HG03175 (cell line): Measurements from ENCODE around the gene ATP6V0D1.

Experiments
- ATAC-seq: cut with Tn5 transposase; IDR thresholded peaks from one replicate; pipeline ENCODE4 v1.9.1; 2021; ENCODE audit warnings: mild to moderate bottlenecking, moderate library complexity; ENCODE audit not compliant: unreplicated experiment

ATP6V0D1 gene

DNA sequence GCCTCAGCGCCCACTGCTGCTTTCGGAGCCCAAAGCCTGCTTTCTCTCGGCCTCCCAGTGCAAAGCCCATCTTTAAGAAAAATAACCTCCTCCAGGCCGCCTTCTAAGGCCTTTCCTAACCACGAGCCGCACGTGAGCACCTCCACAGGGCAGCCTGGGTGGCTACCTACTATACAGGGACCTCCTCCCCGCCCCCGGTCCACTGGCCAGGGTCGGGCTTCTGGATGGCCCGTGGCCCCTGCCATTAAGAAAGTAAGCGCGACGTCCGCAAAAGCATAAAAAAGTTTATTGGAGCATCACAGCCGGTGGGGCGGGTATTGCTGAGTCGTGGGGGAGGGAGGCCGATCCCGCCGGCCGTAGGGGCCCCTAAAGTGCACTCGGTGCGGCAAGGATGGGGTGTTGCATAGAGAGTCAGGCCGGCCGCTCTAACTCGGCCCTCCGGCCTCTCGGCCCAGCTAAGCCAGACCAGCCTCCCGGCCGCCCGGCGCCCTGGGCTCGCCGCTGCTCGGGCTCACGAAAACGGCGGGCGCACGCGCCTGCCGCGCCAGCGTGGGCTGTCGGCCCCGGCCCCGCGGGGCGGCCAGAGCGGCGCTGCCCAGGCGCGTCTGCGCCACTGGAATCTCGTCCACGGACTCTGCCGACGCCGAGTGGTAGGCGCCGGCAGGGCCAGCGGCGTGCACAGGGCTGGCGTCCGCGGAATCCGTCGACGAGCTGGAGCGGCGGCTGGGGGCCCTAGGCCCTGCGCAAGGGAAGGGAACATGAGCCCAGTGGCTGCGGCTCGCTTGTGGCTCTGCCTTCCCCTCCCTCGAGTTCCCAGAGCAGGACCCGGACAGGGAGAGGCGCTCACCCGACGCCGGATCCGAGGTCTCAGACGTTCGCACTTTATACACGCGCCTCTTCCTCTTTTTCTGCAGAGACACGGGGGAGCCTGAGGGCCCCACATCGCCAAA lies 86.5 kb downstream of the ATP6V0D1 start:
- ATAC-seq, result no peak

DNA sequence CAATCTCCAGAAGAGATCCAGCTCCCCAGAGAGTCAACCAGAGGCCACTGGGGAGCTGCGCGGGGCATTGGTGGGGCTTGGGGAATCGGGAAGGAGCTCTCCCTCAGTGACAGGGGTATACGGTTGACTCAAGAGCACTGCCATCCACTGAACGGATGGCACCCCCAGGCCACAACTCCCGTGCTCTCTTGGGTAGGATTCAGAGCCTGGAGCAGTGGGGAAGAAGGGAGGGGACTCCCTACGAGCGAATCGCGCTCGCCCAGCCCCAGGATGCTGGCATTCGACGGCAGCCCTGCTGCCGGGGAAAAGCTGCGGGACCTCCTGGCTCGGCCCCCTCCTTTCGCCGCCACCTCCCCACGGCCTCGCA lies 87.2 kb downstream of the ATP6V0D1 start:
- ATAC-seq, result no peak

DNA sequence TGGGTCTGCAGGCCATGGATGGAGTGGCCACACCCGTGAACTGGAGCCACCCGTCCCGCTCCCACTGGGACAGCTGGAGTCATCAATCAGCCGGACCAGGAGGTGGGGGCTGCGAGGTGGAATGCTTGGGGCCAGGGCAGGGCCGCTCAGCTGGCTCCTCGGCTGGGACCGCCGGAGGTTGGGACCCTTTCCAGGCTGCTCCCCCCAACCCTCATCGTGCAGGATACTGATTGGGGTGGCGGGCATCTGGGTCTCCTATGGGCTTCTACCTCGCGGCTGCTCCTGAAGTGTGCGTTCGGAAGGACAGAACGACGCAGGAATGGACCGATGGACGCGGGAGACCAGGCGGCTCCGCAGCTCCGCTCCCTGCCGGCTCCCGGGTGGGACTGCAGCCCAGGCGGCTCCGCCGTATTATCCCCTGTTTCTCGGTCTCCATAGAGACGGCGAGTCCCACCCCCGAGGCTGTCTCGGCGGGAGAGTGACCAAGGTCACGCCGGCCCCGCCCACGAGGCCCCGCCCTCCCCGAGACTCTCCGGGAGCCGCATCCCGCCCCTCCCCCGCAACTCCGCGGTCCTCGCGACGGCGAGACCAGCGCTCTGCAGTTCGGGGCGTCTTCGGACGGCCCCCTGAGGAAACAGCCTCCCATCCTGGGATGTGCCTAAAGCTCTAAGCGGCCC lies 87.7 kb downstream of the ATP6V0D1 start, which contains the start of gene TPPP3:
Gene TPPP3, minus strand, starts transcription at position 388 of the 677 bp plus-strand sequence. CDS start 2,387 bp downstream, outside the sequence.
- ATAC-seq, result no peak

DNA sequence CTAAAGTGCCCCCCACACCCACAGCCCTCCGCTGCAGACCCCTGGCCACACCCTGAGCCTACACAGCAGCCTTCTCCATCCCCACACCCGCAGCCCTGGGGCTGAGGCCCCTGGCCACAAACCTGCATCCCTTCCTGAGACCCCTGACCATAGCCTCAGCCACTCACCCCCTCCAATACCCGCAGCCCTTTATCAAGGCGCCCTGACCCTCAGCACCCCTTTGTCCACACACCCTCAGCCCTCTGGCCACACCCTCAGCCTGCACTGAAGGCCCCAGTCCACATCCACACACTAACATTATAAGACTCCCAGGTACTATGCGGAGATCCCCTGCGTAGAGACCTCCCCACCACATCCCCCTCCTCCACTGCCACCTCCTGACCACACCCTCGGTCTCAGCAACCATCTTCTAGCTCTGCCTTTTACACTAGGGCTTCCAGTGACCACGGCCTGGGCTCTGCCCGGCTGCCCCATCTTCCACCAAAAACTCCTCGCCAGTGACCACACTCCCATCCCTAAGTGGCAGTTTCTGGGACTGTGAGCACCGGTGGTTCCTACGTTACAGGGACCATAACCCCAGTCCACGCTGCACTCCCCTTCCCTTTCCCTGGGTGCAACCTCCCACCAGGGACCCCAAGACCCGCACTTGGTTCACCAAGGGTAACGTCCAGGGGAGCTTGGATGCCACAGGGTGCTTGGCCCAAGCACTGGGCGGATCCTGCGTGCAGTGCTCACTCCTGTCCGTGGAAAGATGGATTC lies 88.5 kb downstream of the ATP6V0D1 start:
- ATAC-seq, result no peak

DNA sequence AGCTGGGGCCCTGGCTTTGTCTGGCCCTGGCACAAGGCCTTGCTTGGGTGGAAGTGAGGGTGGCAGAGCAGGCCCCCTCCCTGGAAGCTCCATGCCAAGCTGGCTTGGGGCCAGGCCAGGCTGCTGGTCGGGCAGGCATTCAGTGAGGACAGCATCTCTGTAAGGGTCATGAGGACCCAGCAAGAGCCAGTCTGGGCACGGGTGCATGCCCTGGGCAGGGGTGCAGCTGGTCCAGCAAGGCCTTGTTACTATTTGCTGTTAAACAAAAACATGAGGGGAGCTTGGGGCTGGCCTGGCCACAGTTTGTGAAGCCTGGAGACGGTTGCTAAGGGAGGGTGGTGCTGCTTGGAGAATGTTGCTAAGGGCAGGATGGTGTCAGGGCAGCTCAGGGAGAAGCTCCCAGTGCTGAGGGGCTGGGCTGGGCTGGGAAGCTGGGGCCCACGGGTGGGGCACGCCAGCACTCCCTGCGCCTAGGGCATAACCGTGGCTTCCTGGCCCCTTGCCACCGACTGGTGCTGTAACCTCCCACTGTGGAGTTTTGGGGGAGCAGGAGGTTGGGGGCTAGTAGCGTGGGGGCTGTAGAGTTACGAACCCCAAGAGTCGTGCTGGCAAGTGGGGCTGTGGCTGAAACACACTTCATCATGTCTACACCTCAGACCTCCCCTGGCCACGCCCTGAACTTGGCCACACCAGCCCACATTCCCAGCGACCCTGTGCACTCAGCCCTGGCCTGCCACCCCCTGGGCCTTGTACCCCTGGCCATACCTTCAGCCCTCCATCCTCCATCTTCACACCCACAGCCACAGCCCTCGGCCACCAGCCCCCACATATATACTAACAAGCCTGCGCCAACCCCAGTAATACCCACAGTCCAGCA lies 89.3 kb downstream of the ATP6V0D1 start:
- ATAC-seq, result no peak

DNA sequence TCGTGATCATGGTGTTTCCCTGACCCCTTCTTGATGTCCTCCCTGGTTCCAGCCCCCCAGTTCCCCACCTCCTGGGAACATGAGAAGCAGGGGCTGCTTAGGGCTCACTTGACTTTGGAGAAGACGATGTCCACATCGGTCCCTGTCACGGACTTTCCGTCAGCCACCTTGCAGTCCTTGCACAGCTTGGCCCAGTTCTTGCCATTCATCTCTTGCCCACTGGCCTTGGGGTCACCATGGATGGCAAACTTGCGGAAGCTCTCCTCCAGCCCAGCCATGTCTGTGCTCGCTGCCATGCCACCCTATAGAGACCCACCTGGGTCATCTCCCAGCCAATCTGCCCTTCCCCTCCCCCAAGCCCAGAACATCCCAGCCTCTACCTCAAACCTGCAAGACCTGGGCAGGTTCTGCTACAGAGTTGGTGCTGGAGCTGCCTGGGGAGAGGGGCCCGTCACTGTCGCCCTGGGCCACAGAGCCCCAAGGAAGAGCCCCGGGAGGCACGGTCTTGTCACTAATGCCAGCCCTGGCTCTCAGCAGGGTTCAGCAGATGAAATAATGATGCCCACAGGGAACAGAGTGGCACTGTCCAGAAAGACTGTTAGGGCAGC lies 90.0 kb downstream of the ATP6V0D1 start:
- ATAC-seq, result no peak

DNA sequence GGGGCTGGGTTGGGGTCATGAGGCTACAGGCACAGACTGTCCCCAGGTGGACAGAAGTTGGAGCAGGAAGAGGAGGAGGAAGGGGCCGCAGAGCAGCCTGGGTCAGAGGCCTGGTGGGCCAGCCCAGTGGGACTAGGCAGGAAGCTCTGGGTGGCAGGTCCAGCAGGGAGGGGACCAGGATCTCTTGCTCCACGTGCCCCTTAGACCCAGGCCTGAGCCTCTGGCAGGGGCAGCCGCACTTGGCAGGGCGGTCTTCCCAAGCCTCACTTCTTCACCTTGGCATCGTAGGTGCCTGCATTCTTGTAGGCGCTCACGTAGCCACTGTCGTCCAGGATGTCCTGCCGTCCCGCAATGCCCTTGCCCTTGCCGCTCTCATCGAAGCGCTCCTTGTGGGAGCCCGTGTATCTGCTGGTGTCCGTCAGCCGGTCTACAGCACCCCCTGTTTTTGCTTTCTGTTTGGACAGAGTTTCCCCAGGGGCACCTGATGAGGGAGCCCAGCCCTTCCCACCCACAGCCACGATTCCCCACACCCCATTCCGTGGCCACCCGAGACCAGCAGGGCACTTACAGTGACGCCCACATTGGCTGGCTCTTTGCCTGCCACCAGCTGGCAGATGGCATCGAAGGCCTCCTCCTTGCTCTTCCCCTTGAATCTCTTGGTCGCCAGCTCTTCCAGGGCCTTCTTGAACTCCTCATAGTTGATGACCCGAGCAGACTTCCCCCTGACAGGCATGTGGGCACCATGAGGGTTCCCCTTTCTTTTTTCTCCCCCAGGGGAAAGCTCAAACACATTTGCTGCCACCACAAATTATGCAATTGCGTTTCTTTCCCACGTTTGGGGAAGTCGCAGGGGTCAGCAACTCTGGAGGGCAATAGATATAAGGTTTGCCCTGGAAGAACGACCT lies 90.8 kb downstream of the ATP6V0D1 start:
- no peak for ATAC-seq

DNA sequence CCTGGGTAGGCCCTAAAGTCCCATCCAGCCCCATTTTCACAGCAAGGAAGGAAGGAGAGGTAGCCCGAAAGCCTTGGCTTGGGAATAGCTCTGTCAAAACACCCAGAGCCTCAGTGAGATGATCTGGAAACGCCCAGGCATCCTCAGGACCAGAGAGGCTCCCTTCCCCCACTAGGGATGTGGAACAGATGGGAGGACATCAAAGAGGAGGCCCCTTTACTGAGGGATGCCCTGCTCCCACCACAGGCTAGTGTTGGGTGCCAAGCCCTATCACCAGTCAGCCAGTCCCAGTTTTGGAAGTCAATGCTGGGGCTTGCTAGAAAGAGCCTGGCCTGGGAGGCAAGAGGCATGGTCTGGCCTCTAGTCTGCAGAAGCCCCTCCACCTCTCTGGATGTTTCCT lies 92.4 kb downstream of the ATP6V0D1 start:
- ATAC-seq, result no peak

DNA sequence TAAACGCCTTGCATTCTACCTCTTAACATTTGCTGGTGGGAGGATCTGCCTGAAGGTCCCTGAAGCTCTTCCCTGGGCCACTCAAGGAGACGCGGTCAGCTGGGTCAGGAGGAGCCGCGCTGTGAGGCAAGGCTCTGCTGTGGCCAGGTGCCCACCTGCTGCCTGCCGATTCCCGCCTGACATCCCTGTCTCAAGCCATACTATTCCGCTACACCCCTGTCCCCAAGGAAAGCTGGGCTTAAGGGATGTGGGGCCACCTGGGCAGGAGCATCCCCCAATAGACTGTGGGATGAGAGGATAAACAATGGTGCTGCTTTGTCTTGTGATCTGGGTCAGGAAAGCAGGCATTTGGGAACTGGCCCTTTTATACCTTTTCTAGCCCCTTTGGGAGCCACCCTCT lies 92.8 kb downstream of the ATP6V0D1 start:
- ATAC-seq, result no peak
